ENCODE measurements around the gene METTL16.

- no peak for TF ChIP-seq EZH2 (IDR thresholded peaks at IDR 0.05; ENCODE audit: insufficient read depth, poor library complexity, severe bottlenecking)
- no peak for TF ChIP-seq EZH2phosphoT487 (IDR thresholded peaks at IDR 0.05; ENCODE audit: insufficient read depth, low read depth)
Observed at GRCh38 chr17:2545393-2545792, 33.7 kb upstream of the METTL16 start.
